Osteoblast (primary cell): ENCODE data around the gene DSCAML1. TPM values are rescaled to one million over a fixed set of nuclear protein-coding genes. Genes with fewer than 3 reads are reported as not detected.

Source experiments
- DNase-seq: peaks from one replicate; pipeline ENCODE4 v3.0.0; 2011; ENCODE audit warnings: low spot score, mixed read lengths; ENCODE audit not compliant: insufficient read length; ENCODE audit errors: missing footprints
- H2AFZ ChIP-seq: 2 replicates; pipeline ENCODE4 v1.6.0; 2011; ENCODE audit warnings: mild to moderate bottlenecking, low read length
- H3K27ac ChIP-seq: 2 replicates; pipeline ENCODE4 v1.5.1; 2011; ENCODE audit warnings: mild to moderate bottlenecking, low read depth, low read length, moderate library complexity
- H3K27me3 ChIP-seq: 2 replicates; pipeline ENCODE4 v1.6.0; 2012; ENCODE audit warnings: mild to moderate bottlenecking, control low read depth, inconsistent platforms, low read length, moderate library complexity; ENCODE audit not compliant: insufficient read depth
- H3K36me3 ChIP-seq: 2 replicates; pipeline ENCODE4 v1.5.1; 2011; ENCODE audit warnings: mild to moderate bottlenecking, low read length, control low read depth, moderate library complexity; ENCODE audit not compliant: insufficient read depth
- H3K4me1 ChIP-seq: 2 replicates; pipeline ENCODE4 v1.5.1; 2011; ENCODE audit warnings: mild to moderate bottlenecking, low read length, control low read depth, moderate library complexity; ENCODE audit not compliant: insufficient read depth
- H3K4me2 ChIP-seq: 2 replicates; pipeline ENCODE4 v1.6.0; 2011; ENCODE audit warnings: mild to moderate bottlenecking, low read length; ENCODE audit not compliant: insufficient read depth
- H3K4me3 ChIP-seq: fragments of 200-600 bp; sonication (generic); 3 replicates; pipeline ENCODE4 v1.5.1; 2012; ENCODE audit warnings: mild to moderate bottlenecking, low read length, inconsistent platforms; ENCODE audit not compliant: insufficient read depth
- H3K79me2 ChIP-seq: 2 replicates; pipeline ENCODE4 v1.6.0; 2012; ENCODE audit warnings: mild to moderate bottlenecking, low read length, control low read depth, inconsistent platforms; ENCODE audit not compliant: insufficient read depth
- H3K9me3 ChIP-seq: 2 replicates; pipeline ENCODE4 v1.5.1; 2011; ENCODE audit warnings: low read depth, low read length, control low read depth
- H4K20me1 ChIP-seq: 2 replicates; pipeline ENCODE4 v1.6.0; 2012; ENCODE audit warnings: mild to moderate bottlenecking, low read length, control low read depth; ENCODE audit not compliant: insufficient read depth
- CTCF ChIP-seq: IDR thresholded peaks from 2 replicates; pipeline ENCODE4 v1.5.1; 2011; ENCODE audit warnings: mild to moderate bottlenecking, low read depth, low read length, moderate library complexity; ENCODE audit errors: extremely low read depth
- total RNA-seq: library from RNA; depleted of rRNA; stranded (reverse); fragments of >200 nt; gene quantifications from 2 replicates; pipeline ENCODE4 v1.2.3, GENCODE V29; 2012

The DSCAML1 gene
- total RNA-seq, 1 donor: not detected

GRCh38 chr11:117428186-117428855 lies 368.7 kb downstream of the DSCAML1 start:
- H3K9me3 ChIP-seq: no peaks in the 10 kb centered on the region
- TF ChIP-seq CTCF: no peak
- H3K79me2 ChIP-seq: no peaks in the 10 kb centered on the region
- no peaks in the 10 kb centered on the region for H3K36me3 ChIP-seq
- H4K20me1 ChIP-seq: no peaks in the 10 kb centered on the region
- H3K4me2 ChIP-seq: no peak overlapping the region
- H3K27ac ChIP-seq: no peak overlapping the region
- H3K27me3 ChIP-seq: peaks cover 11% of the 10 kb centered on the region
- no peak overlapping the region for H2AFZ ChIP-seq
- peaks cover 6% of the 10 kb centered on the region for H3K4me1 ChIP-seq
- peak; percentile 55 for DNase-seq
- H3K4me3 ChIP-seq: no peak overlapping the region

GRCh38 chr11:117427356-117427874 lies 369.6 kb downstream of the DSCAML1 start:
- Histone ChIP-seq H3K36me3 (no peaks in the 10 kb centered on the region), H3K9me3 (no peaks in the 10 kb centered on the region), H4K20me1 (no peaks in the 10 kb centered on the region), H3K4me1 (peaks cover 6% of the 10 kb centered on the region), H2AFZ (no peak overlapping the region), H3K79me2 (no peaks in the 10 kb centered on the region), H3K4me3 (no peak overlapping the region), H3K27me3 (peaks cover 18% of the 10 kb centered on the region), H3K4me2 (no peak overlapping the region), H3K27ac (no peak overlapping the region)
- peak; percentile 11 for DNase-seq
- no peak for TF ChIP-seq CTCF

- no peaks in the 10 kb centered on the region for H3K79me2 ChIP-seq
- no peaks in the 10 kb centered on the region for H3K9me3 ChIP-seq
- peaks cover 6% of the 10 kb centered on the region for H3K4me1 ChIP-seq
- H3K4me3 ChIP-seq: no peak overlapping the region
- peaks cover 16% of the 10 kb centered on the region for H3K27me3 ChIP-seq
- H3K36me3 ChIP-seq: no peaks in the 10 kb centered on the region
- H2AFZ ChIP-seq: no peak overlapping the region
- H4K20me1 ChIP-seq: no peaks in the 10 kb centered on the region
- no peak for TF ChIP-seq CTCF
- DNase-seq: peak; percentile 11
- H3K4me2 ChIP-seq: no peak overlapping the region
- no peak overlapping the region for H3K27ac ChIP-seq
Measured at GRCh38 chr11:117426941-117427340, 370.1 kb downstream of the DSCAML1 start.

- DNase-seq: peak; percentile 95
- no peak overlapping the region for H3K27ac ChIP-seq
- no peaks in the 10 kb centered on the region for H4K20me1 ChIP-seq
- H3K36me3 ChIP-seq: no peaks in the 10 kb centered on the region
- peak overlapping the region; percentile 6 for H3K4me2 ChIP-seq
- peaks cover 12% of the 10 kb centered on the region for H3K27me3 ChIP-seq
- no peak overlapping the region for H2AFZ ChIP-seq
- H3K79me2 ChIP-seq: no peaks in the 10 kb centered on the region
- no peaks in the 10 kb centered on the region for H3K9me3 ChIP-seq
- H3K4me1 ChIP-seq: peaks cover 6% of the 10 kb centered on the region
- H3K4me3 ChIP-seq: no peak overlapping the region
- peak; percentile 96 for TF ChIP-seq CTCF
Measured at GRCh38 chr11:117426297-117426685, 370.7 kb downstream of the DSCAML1 start.
